Left kidney (tissue), 2 donors: ENCODE data around the gene HIVEP3. TPM values are rescaled to one million over a fixed set of nuclear protein-coding genes. Genes with fewer than 3 reads are reported as not detected.

Source experiments
- DNase-seq: peaks from one replicate; pipeline ENCODE4 v3.0.0-alpha.2; 2013
- polyA plus RNA-seq: library from polyadenylated mRNA; unstranded; fragments of 120-200 nt; gene quantifications from one replicate; pipeline ENCODE4 v1.2.1, GENCODE V29; 2013; ENCODE audit not compliant: insufficient read length

The HIVEP3 gene
- polyA plus RNA-seq, 1 donor: 4.0 TPM

GRCh38 chr1:41613689-41614574 is 304.8 kb downstream of the HIVEP3 start:
- no peak for DNase-seq

- no peak for DNase-seq
These were observed 305.8 kb downstream of the HIVEP3 start for GRCh38 chr1:41612953-41613352.

- no peak for DNase-seq
These were observed 306.7 kb downstream of the HIVEP3 start for GRCh38 chr1:41611932-41612450.

- no peak for DNase-seq
These were observed 307.4 kb downstream of the HIVEP3 start for GRCh38 chr1:41611068-41611931.

GRCh38 chr1:41610361-41610760 is 308.4 kb downstream of the HIVEP3 start:
- no peak for DNase-seq

- no peak for DNase-seq
These were observed 309.4 kb downstream of the HIVEP3 start for GRCh38 chr1:41609166-41609883.

- DNase-seq: no peak
These were observed 310.5 kb downstream of the HIVEP3 start for GRCh38 chr1:41608211-41608610.

- DNase-seq: no peak
These were observed 310.9 kb downstream of the HIVEP3 start for GRCh38 chr1:41607808-41608207.

- no peak for DNase-seq
These were observed 318.8 kb downstream of the HIVEP3 start for GRCh38 chr1:41599912-41600311.

- DNase-seq: no peak
These were observed 320.4 kb downstream of the HIVEP3 start for GRCh38 chr1:41598325-41598724.

- no peak for DNase-seq
These were observed 326.1 kb downstream of the HIVEP3 start for GRCh38 chr1:41592451-41593125.

- no peak for DNase-seq
These were observed 326.8 kb downstream of the HIVEP3 start for GRCh38 chr1:41591891-41592290.

- DNase-seq: no peak
These were observed 328.4 kb downstream of the HIVEP3 start for GRCh38 chr1:41590331-41590730.

- no peak for DNase-seq
These were observed 329.3 kb downstream of the HIVEP3 start for GRCh38 chr1:41589395-41589794.

- DNase-seq: no peak
These were observed 330.3 kb downstream of the HIVEP3 start for GRCh38 chr1:41588334-41588875.

GRCh38 chr1:41587791-41588190 is 330.9 kb downstream of the HIVEP3 start:
- DNase-seq: no peak

GRCh38 chr1:41586230-41586629 is 332.5 kb downstream of the HIVEP3 start:
- no peak for DNase-seq

GRCh38 chr1:41583658-41584547 is 334.8 kb downstream of the HIVEP3 start:
- DNase-seq: no peak

- no peak for DNase-seq
These were observed 335.7 kb downstream of the HIVEP3 start for GRCh38 chr1:41582851-41583657.
